H1 (cell line): ENCODE measurements around the gene CCL23.

Experiments
- BRCA1 ChIP-seq: IDR thresholded peaks from 2 replicates; pipeline ENCODE4 v1.6.1; 2012; ENCODE audit warnings: low read depth, low read length, improper control_type of control experiment
- EZH2 ChIP-seq: fragments of 200-600 bp; sonication (generic); IDR thresholded peaks from 2 replicates; pipeline ENCODE4 v1.7.1; 2012; ENCODE audit warnings: low read depth, mild to moderate bottlenecking, moderate library complexity, low read length, inconsistent platforms; ENCODE audit not compliant: severe bottlenecking
- JUND ChIP-seq: IDR thresholded peaks from 2 replicates; pipeline ENCODE4 v1.6.1; 2011; ENCODE audit warnings: mild to moderate bottlenecking, improper control_type of control experiment, low read length
- PHF8 ChIP-seq: fragments of 200-600 bp; sonication (generic); conservative IDR thresholded peaks from 2 replicates; pipeline ENCODE4 v1.7.1; 2012; ENCODE audit warnings: low read depth, mild to moderate bottlenecking, inconsistent platforms, low read length, moderate library complexity
- POLR2AphosphoS5 ChIP-seq: IDR thresholded peaks from 2 replicates; pipeline ENCODE4 v1.6.1; 2011; ENCODE audit warnings: low read depth, low read length
- RBBP5 ChIP-seq: IDR thresholded peaks from 2 replicates; pipeline ENCODE4 v1.7.1; 2012; ENCODE audit warnings: low read depth, mild to moderate bottlenecking, inconsistent platforms, low read length, moderate library complexity, borderline replicate concordance
- RXRA ChIP-seq: IDR thresholded peaks from 2 replicates; pipeline ENCODE4 v1.6.1; 2011; ENCODE audit warnings: low read depth, mild to moderate bottlenecking, low read length, moderate library complexity; ENCODE audit not compliant: insufficient read depth
- SP2 ChIP-seq: IDR thresholded peaks from 2 replicates; pipeline ENCODE4 v1.6.1; 2012; ENCODE audit warnings: mild to moderate bottlenecking, low read length, inconsistent platforms
- TAF1 ChIP-seq: IDR thresholded peaks from 2 replicates; pipeline ENCODE4 v1.6.1; 2011; ENCODE audit warnings: mild to moderate bottlenecking, low read depth, low read length
- TF ChIP-seq, protein P1 (sequence below): IDR thresholded peaks from 2 replicates; pipeline ENCODE4 v1.6.1; 2011; ENCODE audit warnings: low read length, improper control_type of control experiment
- TF ChIP-seq, protein P2 (sequence below), 3 experiments: IDR thresholded peaks; 1 replicate in 2 of 3; 2 replicates in 1 of 3; pipeline versions ENCODE4 v1.5.1 to v1.6.1; 2011; ENCODE audit warnings: low read length in 3 of 3, mild to moderate bottlenecking in 3 of 3, inconsistent platforms in 2 of 3, low read depth in 1 of 3, moderate library complexity in 1 of 3; ENCODE audit not compliant: insufficient read depth in 1 of 3; ENCODE audit errors: control extremely low read depth in 1 of 3
- TF ChIP-seq, protein P3 (sequence below): IDR thresholded peaks from 2 replicates; pipeline ENCODE4 v1.6.1; 2012; ENCODE audit warnings: low read length, inconsistent platforms
- TF ChIP-seq, protein P4 (sequence below): IDR thresholded peaks from 2 replicates; pipeline ENCODE4 v1.6.1; 2011; ENCODE audit warnings: low read depth, mild to moderate bottlenecking, low read length; ENCODE audit not compliant: insufficient read depth

DNA sequence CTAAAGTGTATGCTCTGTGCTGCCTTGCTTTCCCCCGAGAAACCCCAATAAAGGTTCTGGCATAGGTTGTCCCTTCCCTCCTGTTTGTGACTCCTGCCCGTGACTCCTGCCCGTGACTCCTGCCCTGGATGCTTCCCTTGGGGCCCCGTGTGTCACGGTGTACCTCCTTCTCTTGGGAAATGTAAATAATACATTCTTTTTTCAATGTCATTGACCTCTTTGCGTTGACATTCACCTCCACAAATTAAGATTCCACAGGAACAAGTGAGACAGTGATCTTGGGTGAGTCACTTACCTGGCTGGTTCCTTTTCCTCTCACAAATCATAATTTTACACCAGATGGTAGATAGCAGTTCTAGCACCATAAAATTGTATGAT is 17.1 kb downstream of the CCL23 start:
- TF ChIP-seq, protein P1, sequence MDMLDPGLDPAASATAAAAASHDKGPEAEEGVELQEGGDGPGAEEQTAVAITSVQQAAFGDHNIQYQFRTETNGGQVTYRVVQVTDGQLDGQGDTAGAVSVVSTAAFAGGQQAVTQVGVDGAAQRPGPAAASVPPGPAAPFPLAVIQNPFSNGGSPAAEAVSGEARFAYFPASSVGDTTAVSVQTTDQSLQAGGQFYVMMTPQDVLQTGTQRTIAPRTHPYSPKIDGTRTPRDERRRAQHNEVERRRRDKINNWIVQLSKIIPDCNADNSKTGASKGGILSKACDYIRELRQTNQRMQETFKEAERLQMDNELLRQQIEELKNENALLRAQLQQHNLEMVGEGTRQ: no peak
- TF ChIP-seq, protein P2, sequence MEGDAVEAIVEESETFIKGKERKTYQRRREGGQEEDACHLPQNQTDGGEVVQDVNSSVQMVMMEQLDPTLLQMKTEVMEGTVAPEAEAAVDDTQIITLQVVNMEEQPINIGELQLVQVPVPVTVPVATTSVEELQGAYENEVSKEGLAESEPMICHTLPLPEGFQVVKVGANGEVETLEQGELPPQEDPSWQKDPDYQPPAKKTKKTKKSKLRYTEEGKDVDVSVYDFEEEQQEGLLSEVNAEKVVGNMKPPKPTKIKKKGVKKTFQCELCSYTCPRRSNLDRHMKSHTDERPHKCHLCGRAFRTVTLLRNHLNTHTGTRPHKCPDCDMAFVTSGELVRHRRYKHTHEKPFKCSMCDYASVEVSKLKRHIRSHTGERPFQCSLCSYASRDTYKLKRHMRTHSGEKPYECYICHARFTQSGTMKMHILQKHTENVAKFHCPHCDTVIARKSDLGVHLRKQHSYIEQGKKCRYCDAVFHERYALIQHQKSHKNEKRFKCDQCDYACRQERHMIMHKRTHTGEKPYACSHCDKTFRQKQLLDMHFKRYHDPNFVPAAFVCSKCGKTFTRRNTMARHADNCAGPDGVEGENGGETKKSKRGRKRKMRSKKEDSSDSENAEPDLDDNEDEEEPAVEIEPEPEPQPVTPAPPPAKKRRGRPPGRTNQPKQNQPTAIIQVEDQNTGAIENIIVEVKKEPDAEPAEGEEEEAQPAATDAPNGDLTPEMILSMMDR (IDR thresholded peaks at IDR 0.05; ENCODE audit: control extremely low read depth in 1 of 3, insufficient read depth in 1 of 3, low read depth in 1 of 3, low read length in 3 of 3): no peak
- no peak for TF ChIP-seq RBBP5
- TF ChIP-seq, protein P3, sequence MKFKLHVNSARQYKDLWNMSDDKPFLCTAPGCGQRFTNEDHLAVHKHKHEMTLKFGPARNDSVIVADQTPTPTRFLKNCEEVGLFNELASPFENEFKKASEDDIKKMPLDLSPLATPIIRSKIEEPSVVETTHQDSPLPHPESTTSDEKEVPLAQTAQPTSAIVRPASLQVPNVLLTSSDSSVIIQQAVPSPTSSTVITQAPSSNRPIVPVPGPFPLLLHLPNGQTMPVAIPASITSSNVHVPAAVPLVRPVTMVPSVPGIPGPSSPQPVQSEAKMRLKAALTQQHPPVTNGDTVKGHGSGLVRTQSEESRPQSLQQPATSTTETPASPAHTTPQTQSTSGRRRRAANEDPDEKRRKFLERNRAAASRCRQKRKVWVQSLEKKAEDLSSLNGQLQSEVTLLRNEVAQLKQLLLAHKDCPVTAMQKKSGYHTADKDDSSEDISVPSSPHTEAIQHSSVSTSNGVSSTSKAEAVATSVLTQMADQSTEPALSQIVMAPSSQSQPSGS: no peak
- no peak for TF ChIP-seq BRCA1
- no peak for TF ChIP-seq SP2
- no peak for TF ChIP-seq POLR2AphosphoS5
- no peak for TF ChIP-seq EZH2
- no peak for TF ChIP-seq RXRA
- no peak for TF ChIP-seq JUND
- TF ChIP-seq PHF8: no peak
- TF ChIP-seq, protein P4, sequence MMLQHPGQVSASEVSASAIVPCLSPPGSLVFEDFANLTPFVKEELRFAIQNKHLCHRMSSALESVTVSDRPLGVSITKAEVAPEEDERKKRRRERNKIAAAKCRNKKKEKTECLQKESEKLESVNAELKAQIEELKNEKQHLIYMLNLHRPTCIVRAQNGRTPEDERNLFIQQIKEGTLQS: no peak
- no peak for TF ChIP-seq TAF1
